HG02870 (cell line): ENCODE results near the gene EXT2.

Experiments used
- ATAC-seq: cut with Tn5 transposase; IDR thresholded peaks from one replicate; pipeline ENCODE4 v1.9.1; 2021; ENCODE audit warnings: mild to moderate bottlenecking, moderate library complexity; ENCODE audit not compliant: unreplicated experiment

EXT2 gene

GRCh38 chr11:44263738-44264437, 168.4 kb downstream of the EXT2 start:
- ATAC-seq: no peak

- ATAC-seq: no peak
These were observed 168.9 kb downstream of the EXT2 start for GRCh38 chr11:44264438-44264749.

DNA sequence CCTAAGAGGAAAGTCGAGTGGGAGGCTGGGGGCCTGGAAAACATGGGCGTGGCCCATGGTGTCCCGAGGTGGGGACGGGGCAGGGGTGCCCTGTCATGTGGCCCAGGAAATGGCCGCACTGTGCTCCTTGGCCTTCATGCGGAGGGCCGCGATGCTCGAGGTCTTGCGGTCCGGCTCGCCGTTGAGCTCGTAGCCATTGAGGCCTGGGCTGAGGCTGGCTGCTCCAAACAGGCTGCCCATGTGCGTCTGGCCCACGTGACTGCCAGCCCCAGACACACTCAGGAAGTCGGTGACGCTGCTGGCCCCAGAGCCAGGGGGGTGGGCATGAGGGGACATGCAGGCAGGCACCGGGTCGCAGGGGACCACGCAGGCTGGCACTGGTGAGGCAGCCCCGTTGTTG, 169.3 kb downstream of the EXT2 start:
- no peak for ATAC-seq

DNA sequence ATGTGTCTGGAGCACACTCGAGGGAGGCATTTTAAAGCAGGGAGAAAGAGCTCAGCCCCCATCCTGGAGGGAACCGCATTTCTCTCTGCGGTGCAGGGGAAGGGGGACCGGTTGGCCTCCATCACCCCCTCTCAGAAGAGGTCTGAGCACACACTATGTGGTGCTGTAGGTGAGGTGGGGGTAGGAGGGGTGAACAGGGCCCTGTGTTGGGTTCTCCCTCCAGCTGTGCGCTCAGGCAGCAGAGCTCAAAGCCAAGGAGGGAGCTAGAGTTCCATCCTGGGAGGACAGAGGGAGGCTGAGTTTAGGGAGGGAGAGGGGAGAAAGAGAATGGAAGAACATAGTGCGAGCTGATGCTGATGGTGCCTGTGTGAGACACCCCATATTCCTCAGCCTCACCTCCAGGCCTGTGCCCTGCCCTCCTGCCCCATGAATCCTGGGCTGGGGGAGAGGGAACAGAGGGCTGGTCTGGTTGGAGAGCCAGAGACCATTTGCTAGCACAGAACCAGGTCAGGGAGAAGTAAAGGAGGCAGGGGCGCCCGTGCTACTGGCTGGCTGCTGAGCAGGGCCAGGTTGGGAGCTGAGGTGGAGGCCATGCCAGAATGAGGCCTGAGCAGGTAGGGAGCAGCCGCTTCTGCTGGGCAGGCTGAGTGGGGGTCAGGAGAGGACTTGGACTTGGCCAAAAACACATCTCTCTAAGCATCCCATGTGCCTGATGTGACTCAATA, 170.7 kb downstream of the EXT2 start:
- no peak for ATAC-seq

- no peak for ATAC-seq
These were observed 171.7 kb downstream of the EXT2 start for GRCh38 chr11:44267006-44267749.

DNA sequence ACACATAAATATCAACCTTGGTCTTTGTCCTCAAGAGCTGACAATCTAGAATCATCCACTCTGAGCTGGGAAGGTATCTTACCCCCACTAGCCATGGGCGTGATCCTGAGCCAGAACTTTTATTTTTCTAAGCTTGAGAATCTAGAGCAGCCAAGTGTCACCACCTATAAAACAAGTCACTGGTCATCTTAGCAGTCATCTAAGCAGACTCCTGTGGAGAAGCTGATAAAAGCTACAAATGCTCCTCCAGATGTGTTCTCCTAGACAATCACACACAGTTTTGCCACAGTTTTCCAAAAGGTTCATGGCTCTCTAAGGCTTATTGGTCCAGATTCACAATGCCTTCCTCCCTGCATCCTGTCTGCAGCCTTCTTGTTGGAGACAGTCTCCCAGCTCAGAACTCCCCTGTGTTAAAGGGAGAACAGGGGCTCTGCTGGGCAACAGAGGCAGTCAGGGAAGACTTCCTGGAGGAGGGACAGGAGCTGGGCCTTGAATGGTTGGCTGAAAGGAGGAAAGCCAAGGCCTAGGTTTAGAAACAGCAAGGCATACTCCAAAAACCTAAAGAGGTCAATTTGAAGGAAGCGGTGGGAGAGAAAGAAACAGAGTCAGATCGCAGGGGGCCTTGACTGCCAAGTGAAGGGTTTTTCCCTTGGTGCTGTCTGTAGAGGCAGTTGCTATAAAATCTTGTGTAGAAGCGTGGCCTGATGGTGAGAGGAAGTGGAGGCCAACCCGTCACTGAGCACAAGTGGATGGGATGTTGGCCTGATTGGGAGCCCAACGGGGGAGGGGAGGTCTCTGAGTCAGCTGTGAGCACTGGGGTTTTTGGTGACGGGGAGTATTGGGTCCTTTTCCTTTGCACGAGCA, 172.5 kb downstream of the EXT2 start:
- no peak for ATAC-seq

GRCh38 chr11:44268614-44269080, 173.2 kb downstream of the EXT2 start:
- no peak for ATAC-seq

- no peak for ATAC-seq
These were observed 174.2 kb downstream of the EXT2 start for GRCh38 chr11:44269369-44270351.

GRCh38 chr11:44270403-44271273, 175.2 kb downstream of the EXT2 start:
- no peak for ATAC-seq

DNA sequence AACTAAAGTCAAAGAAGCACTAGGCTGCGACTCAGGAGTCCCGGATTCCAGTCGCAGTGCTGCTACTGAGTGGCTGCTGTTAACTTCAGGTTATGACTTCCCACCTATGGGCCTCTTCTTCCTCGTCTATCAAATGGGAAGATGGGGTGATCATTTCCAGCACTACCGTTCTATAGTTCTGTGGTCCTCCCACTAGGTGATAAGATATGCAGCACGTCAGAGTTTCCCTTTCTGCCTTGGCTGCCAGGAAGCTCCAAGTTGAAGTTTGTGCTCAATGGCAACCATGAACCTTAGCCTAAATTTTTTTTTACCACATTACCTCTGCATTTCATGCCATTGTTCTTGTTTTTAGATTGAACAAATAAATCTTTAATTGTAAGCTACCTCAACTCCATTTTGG, 175.8 kb downstream of the EXT2 start:
- ATAC-seq: no peak

DNA sequence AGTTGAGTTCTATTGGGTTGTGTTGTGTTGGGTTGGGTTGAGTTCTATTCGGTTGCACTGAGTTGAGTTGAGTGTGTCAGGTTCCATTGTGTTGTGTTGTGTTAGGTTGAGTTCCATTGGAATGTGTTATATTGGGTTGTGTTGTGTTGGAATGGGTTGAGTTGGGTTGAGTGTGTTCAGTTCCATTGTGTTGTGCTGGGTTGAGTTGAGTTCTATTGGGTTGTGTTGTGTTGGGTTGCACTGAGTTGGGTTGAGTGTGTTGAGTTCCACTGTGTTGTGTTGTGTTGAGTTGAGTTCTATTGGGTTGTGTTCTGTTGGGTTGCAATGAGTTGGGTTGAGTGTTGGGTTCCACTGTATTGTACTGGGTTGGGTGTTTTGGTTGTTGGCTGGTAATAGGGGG, 178.9 kb downstream of the EXT2 start:
- ATAC-seq: no peak

- no peak for ATAC-seq
These were observed 179.8 kb downstream of the EXT2 start for GRCh38 chr11:44275241-44275640.

GRCh38 chr11:44275961-44276550, 180.6 kb downstream of the EXT2 start:
- ATAC-seq: no peak

DNA sequence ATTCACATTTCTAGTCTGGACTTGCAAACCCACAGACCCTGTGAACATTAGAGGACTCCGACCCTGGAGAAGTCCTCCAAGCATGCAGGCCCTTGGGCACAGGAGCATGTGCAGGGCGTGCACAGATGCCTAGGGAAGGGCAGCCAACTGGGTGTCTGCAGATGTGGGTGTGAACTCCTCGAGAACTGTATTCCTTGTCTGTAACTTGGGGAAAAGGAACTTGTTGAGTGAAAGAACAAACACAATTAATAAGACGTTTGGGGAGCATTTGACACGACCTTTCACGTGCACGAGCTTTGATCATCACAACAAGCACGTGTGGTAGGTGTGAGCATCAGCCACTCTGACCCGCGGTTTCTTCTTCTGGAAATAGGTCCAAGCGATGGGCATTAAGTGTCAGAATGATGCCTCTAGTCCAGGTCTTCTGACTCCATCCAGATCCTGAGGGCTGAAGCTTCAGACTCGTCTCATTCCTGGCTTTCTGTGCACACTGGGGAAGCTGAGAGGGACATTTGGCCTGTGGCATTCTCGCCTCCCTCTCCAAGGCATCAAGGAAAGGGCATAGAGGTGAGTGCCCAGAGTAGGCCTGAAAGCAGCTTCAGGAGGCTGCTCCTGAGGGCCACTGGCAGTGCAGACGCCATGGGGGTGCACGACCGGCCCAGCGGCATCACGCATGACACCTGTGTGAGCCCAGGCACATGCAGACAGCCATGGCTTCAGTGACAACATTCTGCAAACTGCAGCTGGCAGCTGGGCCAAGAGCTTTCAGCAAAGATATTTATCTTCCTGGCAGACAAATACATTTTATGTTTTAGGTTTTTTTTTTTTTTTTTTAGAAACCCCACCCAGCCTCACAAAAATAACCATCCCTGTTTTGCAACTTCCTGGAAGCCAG, 182.0 kb downstream of the EXT2 start:
- ATAC-seq: no peak

DNA sequence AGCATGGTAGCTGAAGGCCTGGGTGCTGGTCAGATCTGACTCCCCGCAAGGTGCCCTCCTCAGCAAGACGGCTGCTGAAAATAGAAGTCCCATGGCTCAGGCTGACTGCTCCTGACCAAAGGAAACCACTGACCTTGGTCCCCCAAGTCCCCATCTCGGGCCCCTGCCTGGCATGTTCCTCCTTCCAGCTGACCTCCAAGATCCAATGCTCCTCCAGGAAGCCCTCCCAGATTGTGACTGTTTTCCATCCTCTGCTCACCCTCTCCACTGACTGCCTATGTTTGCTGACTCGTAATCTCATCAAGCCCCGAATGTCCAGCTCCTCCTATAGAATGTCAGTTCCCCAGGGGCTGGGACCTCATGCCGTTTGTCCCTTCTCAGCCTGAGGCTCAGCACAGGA, 184.0 kb downstream of the EXT2 start:
- no peak for ATAC-seq

GRCh38 chr11:44280257-44280656, 184.8 kb downstream of the EXT2 start:
- ATAC-seq: no peak

DNA sequence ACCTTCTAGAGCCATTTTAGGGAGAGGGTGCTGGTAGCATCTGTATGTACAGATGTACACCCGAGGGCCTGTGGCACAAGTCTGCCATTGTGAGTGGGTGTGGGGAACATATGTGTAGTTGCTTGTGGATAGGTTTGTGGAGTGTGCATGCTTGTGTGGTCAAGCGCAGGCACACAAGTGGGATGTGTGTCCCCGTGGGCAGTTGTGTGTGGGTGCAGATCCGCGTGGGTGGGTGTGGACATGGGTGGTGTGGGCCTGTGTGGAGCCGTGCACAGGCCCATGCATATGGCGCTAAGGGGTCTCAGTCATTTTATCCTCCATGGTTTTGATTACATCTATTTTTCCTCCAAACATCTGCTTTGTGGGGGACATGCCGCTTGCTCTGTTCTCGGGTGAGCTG, 185.7 kb downstream of the EXT2 start:
- ATAC-seq: no peak

DNA sequence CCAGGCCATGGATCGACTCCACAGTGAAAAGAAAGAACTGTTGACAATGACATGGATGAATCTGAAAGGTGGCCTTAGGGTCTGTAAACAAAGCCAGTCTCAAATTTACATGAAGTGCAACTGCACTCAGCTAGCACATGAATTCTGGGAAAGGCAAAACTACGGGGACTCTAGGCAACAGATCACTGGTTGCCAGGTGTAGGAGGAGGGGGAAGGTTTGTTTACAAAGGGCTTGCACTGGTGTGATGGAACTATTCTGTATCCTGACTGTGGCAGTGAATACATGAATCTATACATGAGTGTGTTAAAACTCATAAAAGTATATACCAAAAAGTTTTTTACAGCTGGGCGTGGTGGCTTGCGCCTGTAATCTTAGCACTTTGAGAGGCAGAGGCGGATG, 187.1 kb downstream of the EXT2 start:
- ATAC-seq: no peak
